ENCODE measurements around the gene SSH2.

The SSH2 gene

GRCh38 chr17:29615492-29616299 is 314.3 kb downstream of the SSH2 start:
- peak; percentile 86 to 91 for DNase-seq
- TF ChIP-seq GATA1 (IDR thresholded peaks at IDR 0.05; ENCODE audit: low read depth, low read length) (no peak), POLR2A (IDR thresholded peaks at IDR 0.05; ENCODE audit: low read length) (no peak)

- peak; percentile 67 to 68 for DNase-seq
Measured at GRCh38 chr17:29615048-29615385, 315.0 kb downstream of the SSH2 start.

GRCh38 chr17:29614349-29615047 is 315.5 kb downstream of the SSH2 start:
- no peak for DNase-seq
- TF ChIP-seq GATA1 (IDR thresholded peaks at IDR 0.05; ENCODE audit: low read depth, low read length) (no peak), POLR2A (IDR thresholded peaks at IDR 0.05; ENCODE audit: low read length) (no peak)

More at GRCh38 chr17:29615048-29615385, 315.0 kb downstream of the SSH2 start:
- no peak for TF ChIP-seq GATA1 (IDR thresholded peaks at IDR 0.05; ENCODE audit: low read depth, low read length)
- TF ChIP-seq POLR2A (IDR thresholded peaks at IDR 0.05; ENCODE audit: low read length): no peak

- TF ChIP-seq GATA1 (IDR thresholded peaks at IDR 0.05; ENCODE audit: low read depth, low read length) (no peak), POLR2A (IDR thresholded peaks at IDR 0.05; ENCODE audit: low read length) (no peak)
- no peak for DNase-seq
Measured at GRCh38 chr17:29613856-29614255, 316.2 kb downstream of the SSH2 start.

- no peak for TF ChIP-seq POLR2A (IDR thresholded peaks at IDR 0.05; ENCODE audit: low read length)
- no peak for TF ChIP-seq GATA1 (IDR thresholded peaks at IDR 0.05; ENCODE audit: low read depth, low read length)
- peak; percentile 89 to 93 for DNase-seq
Measured at GRCh38 chr17:29613352-29613837, 316.6 kb downstream of the SSH2 start.

GRCh38 chr17:29612404-29613280 is 317.4 kb downstream of the SSH2 start:
- no peak for TF ChIP-seq POLR2A (IDR thresholded peaks at IDR 0.05; ENCODE audit: low read length)
- TF ChIP-seq GATA1 (IDR thresholded peaks at IDR 0.05; ENCODE audit: low read depth, low read length): no peak
- DNase-seq: no peak

GRCh38 chr17:29612094-29612403 is 318.0 kb downstream of the SSH2 start:
- no peak for DNase-seq
- TF ChIP-seq POLR2A (IDR thresholded peaks at IDR 0.05; ENCODE audit: low read length): no peak

- DNase-seq: no peak
- TF ChIP-seq GATA1 (IDR thresholded peaks at IDR 0.05; ENCODE audit: low read depth, low read length) (no peak), POLR2A (IDR thresholded peaks at IDR 0.05; ENCODE audit: low read length) (no peak)
Measured at GRCh38 chr17:29611351-29612093, 318.5 kb downstream of the SSH2 start.

- DNase-seq: no peak
- no peak for TF ChIP-seq GATA1 (IDR thresholded peaks at IDR 0.05; ENCODE audit: low read depth, low read length)
- TF ChIP-seq POLR2A (IDR thresholded peaks at IDR 0.05; ENCODE audit: low read length): no peak
Measured at GRCh38 chr17:29610395-29610794, 319.6 kb downstream of the SSH2 start.

- TF ChIP-seq POLR2A (IDR thresholded peaks at IDR 0.05; ENCODE audit: low read length) (no peak), GATA1 (IDR thresholded peaks at IDR 0.05; ENCODE audit: low read depth, low read length) (no peak)
- no peak for DNase-seq
Measured at GRCh38 chr17:29608986-29609385, 321.0 kb downstream of the SSH2 start.

- TF ChIP-seq GATA1 (IDR thresholded peaks at IDR 0.05; ENCODE audit: low read depth, low read length): no peak
- DNase-seq: no peak
Measured at GRCh38 chr17:29607557-29608195, 322.4 kb downstream of the SSH2 start.

GRCh38 chr17:29603109-29603674 is 326.8 kb downstream of the SSH2 start:
- no peak for DNase-seq
- TF ChIP-seq GATA1 (IDR thresholded peaks at IDR 0.05; ENCODE audit: low read depth, low read length) (no peak), POLR2A (IDR thresholded peaks at IDR 0.05; ENCODE audit: low read length) (no peak)
